OCI-LY1 (cell line): Measurements from ENCODE around the gene AMIGO3.

Experiments used
- CTCF ChIP-seq: fragments of 200-600 bp; sonication (generic), shearing (Covaris generic); IDR thresholded peaks from 2 replicates; pipeline ENCODE4 v1.5.1; 2017; ENCODE audit warnings: mild to moderate bottlenecking, antibody characterized with exemption, low read length, moderate library complexity, mixed read lengths
- EZH2 ChIP-seq: fragments of 200-600 bp; sonication (generic), shearing (Covaris generic); IDR thresholded peaks from 2 replicates; pipeline ENCODE4 v1.8.0; 2017; ENCODE audit warnings: borderline replicate concordance, mixed run types, mild to moderate bottlenecking, antibody characterized with exemption, low read length, moderate library complexity, mixed read lengths

- no peak for TF ChIP-seq CTCF
- no peak for TF ChIP-seq EZH2
Measured at GRCh38 chr3:49733551-49733950, 14.1 kb upstream of the AMIGO3 start.
